Measurements from ENCODE around the gene SQSTM1.

Gene SQSTM1

GRCh38 chr5:179879003-179879689, 58.4 kb downstream of the SQSTM1 start:
- H3K36me3 Mint-ChIP-seq, result peaks cover 39% of the 10 kb centered on the region
- no peak overlapping the region for H3K4me3 Mint-ChIP-seq
- H3K4me1 Mint-ChIP-seq, result no peaks in the 10 kb centered on the region
- no peak for DNase-seq
- no peak overlapping the region for H3K27ac Mint-ChIP-seq
- peaks cover 13% of the 10 kb centered on the region for H3K9me3 Mint-ChIP-seq
- CTCF ChIA-PET, result interaction anchor here (1.3 kb wide), 2 partner anchors 10 to 77 kb away, joined by 3 to 5 read pairs; no protein-coding TSS in a partner anchor
- H3K27me3 Mint-ChIP-seq, result no peaks in the 10 kb centered on the region

GRCh38 chr5:179879690-179880010, 58.9 kb downstream of the SQSTM1 start:
- DNase-seq, result no peak
- H3K9me3 Mint-ChIP-seq, result peaks cover 18% of the 10 kb centered on the region
- H3K27ac Mint-ChIP-seq, result no peak overlapping the region
- H3K4me3 Mint-ChIP-seq, result no peak overlapping the region
- H3K27me3 Mint-ChIP-seq, result no peaks in the 10 kb centered on the region
- CTCF ChIA-PET, result interaction anchor here (1.3 kb wide), 1 partner anchor 10 kb away, joined by 5 read pairs; no protein-coding TSS in a partner anchor
- peaks cover 44% of the 10 kb centered on the region for H3K36me3 Mint-ChIP-seq
- H3K4me1 Mint-ChIP-seq, result no peaks in the 10 kb centered on the region

DNA sequence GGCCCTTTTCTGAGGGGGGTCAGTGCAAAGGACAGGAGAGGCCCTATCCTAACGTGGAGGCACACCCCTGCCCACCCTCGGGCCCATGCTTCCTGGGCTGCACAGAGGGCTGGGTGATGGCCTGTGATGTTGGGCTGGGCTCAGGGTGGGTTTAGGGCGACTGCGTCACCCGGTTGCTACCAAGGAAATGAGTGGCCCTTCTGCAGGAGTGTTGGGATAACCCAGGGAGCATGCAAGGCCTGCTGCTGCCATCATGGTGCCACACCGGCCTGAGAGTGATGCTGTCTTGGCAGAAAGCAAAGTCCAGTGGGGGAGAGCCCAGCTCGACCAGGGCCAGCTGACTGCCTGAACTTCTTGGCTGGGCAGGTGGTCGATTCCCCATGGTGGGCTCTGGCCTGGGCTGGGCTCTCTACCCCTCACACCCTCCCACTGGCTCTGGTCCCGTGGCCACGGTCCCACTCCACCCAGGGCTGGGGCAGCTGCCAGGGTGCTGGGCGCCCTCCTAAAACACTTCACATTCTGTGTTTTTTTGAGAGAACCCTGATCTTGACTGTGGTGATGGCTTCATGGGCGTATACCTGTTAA, 59.5 kb downstream of the SQSTM1 start:
- Mint-ChIP-seq H3K36me3 (peaks cover 46% of the 10 kb centered on the region), H3K4me1 (no peaks in the 10 kb centered on the region), H3K4me3 (no peak overlapping the region), H3K27ac (no peak overlapping the region), H3K9me3 (peaks cover 22% of the 10 kb centered on the region), H3K27me3 (no peaks in the 10 kb centered on the region)
- CTCF ChIA-PET, result interaction anchor here (1.3 kb wide), 1 partner anchor 11 kb away, joined by 5 read pairs; no protein-coding TSS in a partner anchor
- DNase-seq, result no peak

GRCh38 chr5:179880848-179881590, 60.3 kb downstream of the SQSTM1 start:
- CTCF ChIA-PET, result interaction anchor here (2.2 kb wide), 1 partner anchor 10 kb away, joined by 6 read pairs; no protein-coding TSS in a partner anchor
- H3K27ac Mint-ChIP-seq, result no peak overlapping the region
- DNase-seq, result no peak
- no peaks in the 10 kb centered on the region for H3K27me3 Mint-ChIP-seq
- no peaks in the 10 kb centered on the region for H3K4me1 Mint-ChIP-seq
- H3K4me3 Mint-ChIP-seq, result no peak overlapping the region
- peaks cover 50% of the 10 kb centered on the region for H3K36me3 Mint-ChIP-seq
- H3K9me3 Mint-ChIP-seq, result peaks cover 26% of the 10 kb centered on the region

GRCh38 chr5:179882338-179882737, 61.6 kb downstream of the SQSTM1 start:
- Mint-ChIP-seq H3K36me3 (peaks cover 55% of the 10 kb centered on the region), H3K4me1 (no peaks in the 10 kb centered on the region), H3K27me3 (no peaks in the 10 kb centered on the region), H3K27ac (no peak overlapping the region), H3K9me3 (peaks cover 26% of the 10 kb centered on the region), H3K4me3 (no peak overlapping the region)
- no peak for DNase-seq
- CTCF ChIA-PET, result interaction anchor here (2.2 kb wide), 1 partner anchor 11 kb away, joined by 6 read pairs; no protein-coding TSS in a partner anchor

GRCh38 chr5:179883163-179883562, 62.5 kb downstream of the SQSTM1 start:
- Mint-ChIP-seq H3K27me3 (no peaks in the 10 kb centered on the region), H3K27ac (no peak overlapping the region), H3K4me1 (no peaks in the 10 kb centered on the region), H3K36me3 (peaks cover 53% of the 10 kb centered on the region), H3K4me3 (no peak overlapping the region), H3K9me3 (peaks cover 26% of the 10 kb centered on the region)
- CTCF ChIA-PET, result interaction anchor here (2.2 kb wide), 1 partner anchor 12 kb away, joined by 6 read pairs; no protein-coding TSS in a partner anchor
- no peak for DNase-seq

DNA sequence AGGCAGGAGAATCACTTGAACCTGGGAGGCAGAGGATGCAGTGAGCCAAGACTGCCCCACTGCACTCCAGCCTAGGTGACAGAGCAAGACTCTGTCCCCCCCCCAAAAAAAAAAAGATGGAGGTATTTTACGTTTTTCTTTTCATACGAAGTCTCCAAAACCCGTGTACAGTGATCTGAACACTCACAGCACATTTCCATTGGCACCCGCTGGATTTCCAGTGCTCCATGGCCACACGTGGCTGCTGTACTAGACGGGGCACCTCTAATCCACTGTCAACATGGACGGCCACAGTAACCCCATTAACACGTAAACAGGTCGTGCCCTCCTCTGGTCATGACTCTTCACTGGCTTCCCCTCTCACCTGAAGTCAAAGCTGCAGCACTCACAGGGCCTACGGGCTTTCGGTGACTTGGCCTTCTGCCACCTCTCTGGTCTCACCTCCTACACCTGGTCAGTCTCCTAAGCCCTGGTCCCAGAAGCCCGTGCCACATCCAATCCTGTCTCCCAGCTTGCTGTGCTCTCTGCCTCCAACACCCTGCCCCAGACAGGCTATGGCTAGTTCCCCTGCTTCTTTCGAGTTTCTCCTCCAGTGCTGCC, 64.9 kb downstream of the SQSTM1 start:
- Mint-ChIP-seq H3K9me3 (peaks cover 26% of the 10 kb centered on the region), H3K36me3 (peaks cover 64% of the 10 kb centered on the region), H3K4me3 (no peak overlapping the region), H3K27me3 (no peaks in the 10 kb centered on the region), H3K27ac (no peak overlapping the region), H3K4me1 (no peaks in the 10 kb centered on the region)
- CTCF ChIA-PET, result no interaction called here
- no peak for DNase-seq

- Mint-ChIP-seq H3K4me3 (no peak overlapping the region), H3K9me3 (peaks cover 26% of the 10 kb centered on the region), H3K27me3 (no peaks in the 10 kb centered on the region), H3K27ac (no peak overlapping the region), H3K4me1 (no peaks in the 10 kb centered on the region), H3K36me3 (peaks cover 62% of the 10 kb centered on the region)
- no peak for DNase-seq
- CTCF ChIA-PET, result no interaction called here
Observed at GRCh38 chr5:179886190-179886911, 65.6 kb downstream of the SQSTM1 start.

- no peak for DNase-seq
- no peak overlapping the region for H3K4me3 Mint-ChIP-seq
- H3K4me1 Mint-ChIP-seq, result no peaks in the 10 kb centered on the region
- CTCF ChIA-PET, result no interaction called here
- H3K36me3 Mint-ChIP-seq, result peaks cover 64% of the 10 kb centered on the region
- H3K27me3 Mint-ChIP-seq, result no peaks in the 10 kb centered on the region
- peaks cover 26% of the 10 kb centered on the region for H3K9me3 Mint-ChIP-seq
- no peak overlapping the region for H3K27ac Mint-ChIP-seq
Observed at GRCh38 chr5:179887095-179887494, 66.4 kb downstream of the SQSTM1 start.

All from activated naive CD4-positive, alpha-beta T cell treated with anti-CD3 and anti-CD28 coated beads, Interleukin-2, amount 10 ng/mL, durations not matched to agents 7 days and 5 days (primary cell).